GM21528 (cell line): Measurements from ENCODE around the gene NRXN2.

Source experiments
- ATAC-seq: cut with Tn5 transposase; IDR thresholded peaks from one replicate; pipeline ENCODE4 v1.9.1; 2021; ENCODE audit warnings: mild to moderate bottlenecking, moderate library complexity; ENCODE audit not compliant: unreplicated experiment, low FRiP score

Gene NRXN2

DNA sequence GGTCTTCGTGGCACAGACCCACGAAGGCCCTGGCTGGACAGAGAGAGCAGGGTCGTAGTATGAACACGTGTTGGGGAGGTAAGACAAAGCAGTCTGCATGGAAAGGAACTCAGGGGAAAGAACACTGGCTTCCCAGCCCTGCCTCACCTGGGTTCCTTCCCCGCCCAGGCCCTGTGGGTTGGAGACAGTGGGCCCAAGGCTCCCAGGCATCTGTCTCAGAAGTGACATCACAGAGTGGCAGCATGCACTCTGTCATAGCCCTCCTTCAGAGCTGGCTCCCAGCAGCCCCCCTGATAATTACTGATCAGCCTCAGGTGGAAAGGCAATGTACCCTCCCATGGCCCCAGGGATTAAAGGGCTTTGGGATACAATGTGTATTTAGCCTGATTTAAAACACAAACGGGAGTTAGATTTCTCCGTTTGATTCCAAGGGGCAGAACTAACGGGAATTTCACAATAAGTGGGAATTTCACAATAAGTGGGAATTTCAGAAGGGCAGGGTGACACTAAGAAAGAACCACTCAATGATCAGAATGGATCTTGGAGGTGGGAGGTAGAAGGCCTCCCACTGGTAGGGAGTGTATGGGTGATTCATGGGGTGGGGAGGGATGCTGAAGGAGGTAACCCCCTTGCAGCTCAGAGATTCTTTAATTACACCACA is 66.9 kb downstream of the NRXN2 start:
- no peak for ATAC-seq

DNA sequence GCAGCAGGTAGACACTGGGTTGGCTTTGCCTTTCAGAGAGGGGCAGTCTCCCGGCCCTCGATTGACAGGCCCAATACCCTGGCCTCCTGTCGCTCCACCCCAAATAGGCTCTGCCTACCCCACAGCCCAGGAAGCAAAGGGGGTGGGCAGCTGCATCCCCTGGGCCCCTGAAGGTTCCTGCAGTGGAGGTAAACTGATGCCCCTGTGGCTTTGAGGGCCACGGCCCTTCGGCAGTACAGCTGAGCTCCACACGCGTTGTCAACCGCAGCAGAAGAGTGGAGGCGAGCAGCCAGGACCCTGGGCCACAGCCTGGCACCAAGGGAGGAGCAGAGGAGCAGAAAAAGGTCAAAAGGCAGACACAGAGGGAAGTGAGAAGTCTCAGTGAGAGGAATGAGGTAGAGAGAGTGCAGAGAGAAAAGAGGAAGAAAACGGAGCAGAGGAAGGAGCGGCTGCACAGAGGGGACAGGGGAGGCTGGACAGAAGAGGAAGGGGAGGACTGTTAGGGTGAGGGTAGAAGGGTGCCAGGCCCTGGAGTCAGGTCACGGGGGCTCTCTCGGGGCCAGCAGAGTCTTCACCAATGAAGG is 67.9 kb downstream of the NRXN2 start:
- no peak for ATAC-seq

DNA sequence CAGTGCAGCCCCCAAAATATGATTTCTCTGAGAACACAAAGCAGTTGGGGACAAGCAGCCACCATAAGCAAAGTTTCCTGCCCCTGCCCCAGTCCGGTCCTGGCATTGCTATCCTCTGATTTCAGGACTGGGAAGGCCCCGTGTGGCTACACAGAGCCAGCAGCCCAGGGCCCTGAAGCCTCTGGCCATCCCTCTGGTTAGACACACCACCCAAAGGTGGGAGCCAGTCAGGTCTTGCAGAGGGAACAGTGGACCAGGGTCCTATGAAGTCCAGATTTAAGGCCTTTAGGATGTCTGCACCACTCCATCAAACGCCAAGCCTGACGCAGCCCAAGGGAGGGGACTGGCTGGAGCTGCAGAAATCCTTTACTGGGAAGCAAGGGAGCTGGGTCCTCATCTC is 68.6 kb downstream of the NRXN2 start:
- ATAC-seq: no peak

DNA sequence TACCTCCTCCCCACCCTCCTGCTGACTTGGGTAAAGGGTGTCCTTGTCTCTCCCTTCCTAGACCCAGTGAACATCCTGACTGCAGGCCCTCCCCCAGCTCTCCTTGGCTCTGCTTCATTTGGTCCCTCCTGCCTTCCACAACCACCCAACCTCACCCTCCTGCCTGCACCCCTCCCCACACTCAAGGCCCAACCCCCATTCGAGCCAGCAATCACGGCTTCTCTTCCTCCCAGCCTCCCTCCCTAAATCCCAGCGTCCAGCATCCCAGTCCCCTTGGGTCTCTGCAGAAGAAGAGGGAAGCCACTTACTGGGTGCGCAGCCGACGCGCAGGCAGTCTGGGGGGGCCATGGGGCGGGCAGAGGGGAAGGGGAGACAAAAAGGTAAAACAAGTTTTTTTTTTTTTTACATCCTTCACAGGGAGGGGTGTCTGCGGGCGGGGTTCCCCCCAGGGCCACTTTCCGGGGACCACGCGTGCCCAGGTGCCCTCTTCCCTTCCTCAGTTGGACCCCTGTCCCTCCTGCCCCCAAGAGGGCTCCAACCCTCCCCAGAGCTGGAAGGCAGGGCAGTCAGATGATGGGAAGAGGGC is 69.5 kb downstream of the NRXN2 start:
- ATAC-seq: no peak

DNA sequence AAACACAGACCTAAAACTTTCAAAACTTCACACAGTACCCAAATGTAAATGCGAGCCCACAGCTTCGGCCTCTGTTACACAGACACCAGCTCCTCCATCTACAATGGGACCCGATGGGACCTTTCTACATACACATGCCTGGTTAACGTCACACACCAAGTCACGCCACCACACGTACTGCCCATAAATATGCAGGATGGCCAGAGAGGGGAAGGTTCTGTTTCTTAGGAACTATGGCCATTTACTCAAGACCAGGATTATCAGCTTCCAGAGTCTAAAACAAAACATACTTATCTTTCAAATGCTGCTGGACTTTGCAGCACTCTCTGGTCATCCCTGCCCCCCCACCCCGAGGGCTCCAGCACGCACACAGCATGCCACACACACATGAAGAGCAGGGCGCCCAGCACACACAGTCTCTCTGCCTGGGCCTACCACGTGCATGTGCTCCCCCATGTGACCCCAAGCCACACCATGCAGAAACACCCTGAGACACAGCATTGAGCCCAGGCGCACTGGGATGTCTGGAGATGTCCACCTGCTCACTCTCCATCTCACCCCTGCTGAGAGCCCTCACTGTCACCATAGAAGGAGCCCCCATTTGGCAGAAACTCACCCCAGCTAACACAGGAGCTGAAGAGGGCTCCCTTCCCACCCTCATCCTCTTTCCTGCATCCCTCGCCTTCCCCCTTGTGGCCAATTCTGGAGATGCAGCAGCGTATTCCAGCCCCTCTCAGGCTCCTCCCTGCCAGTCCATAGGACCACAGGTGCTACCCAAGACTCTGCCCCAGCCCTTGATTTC is 70.2 kb downstream of the NRXN2 start:
- ATAC-seq: no peak

DNA sequence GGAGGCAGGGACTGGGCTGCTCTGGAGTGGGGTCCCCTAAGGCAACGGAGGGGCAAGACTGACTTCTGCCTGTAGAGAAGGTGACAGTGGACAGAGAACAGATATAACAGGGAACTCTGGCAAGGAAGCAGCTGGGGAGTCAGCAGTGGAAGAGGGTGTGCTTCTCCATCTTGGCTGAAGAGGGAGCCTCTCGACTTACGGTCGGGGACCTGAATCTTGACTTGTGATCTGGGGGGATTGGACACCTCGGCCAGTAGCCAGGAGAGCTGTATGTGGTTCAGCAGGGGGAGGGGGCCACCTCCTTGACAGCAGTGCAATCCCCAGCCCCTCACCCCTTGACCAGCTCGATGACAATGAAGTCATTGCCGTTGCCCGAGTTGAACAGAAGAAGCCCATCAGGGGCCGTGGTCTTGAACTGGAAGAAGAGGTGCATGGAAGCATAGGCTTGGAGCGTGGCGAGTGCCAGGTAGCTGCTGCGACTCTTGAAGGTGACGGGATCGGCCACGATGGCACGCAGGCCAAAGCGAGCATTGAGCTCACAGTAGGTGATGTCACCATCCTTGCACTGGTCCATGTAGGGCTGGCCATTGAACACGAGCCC is 72.0 kb downstream of the NRXN2 start:
- ATAC-seq: no peak

DNA sequence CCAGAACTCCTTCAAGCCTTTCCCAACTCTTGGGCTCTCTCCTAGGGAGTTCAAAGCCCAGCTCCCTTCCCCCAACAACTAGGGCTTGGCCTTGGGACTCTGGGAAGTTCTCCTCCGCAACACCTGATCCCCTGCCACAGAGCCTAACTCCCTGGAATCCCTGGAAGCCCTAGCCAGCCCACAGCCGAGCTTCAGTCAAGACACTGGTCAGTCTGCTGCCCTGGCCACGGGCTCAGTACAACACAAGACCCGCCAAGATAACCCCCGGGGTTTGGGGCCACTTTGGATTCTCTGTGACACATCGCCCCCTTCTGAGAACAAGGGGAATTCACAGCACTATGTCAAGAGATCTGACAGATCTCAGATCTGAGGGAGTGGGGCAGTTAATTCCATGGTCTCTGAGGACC is 73.7 kb downstream of the NRXN2 start:
- ATAC-seq: no peak

DNA sequence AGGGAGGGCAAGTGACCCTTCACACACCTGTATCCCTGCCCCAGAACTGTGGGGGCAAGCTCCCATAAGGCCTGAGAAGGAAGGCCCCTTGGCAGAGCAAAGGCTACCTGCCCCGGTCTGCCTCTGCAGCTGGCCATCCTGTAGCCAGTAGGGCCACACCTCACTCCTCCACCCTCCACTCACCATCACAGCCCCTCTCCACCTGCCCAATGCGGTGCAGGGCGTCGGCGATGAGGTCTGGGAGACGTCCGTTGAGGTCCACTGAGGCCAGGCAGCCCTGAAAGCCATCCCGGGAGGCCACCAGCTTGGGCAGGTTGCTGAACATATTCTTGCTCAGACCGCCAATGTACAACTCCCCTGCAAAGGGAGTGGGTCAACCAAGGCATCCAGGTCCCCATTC is 74.4 kb downstream of the NRXN2 start:
- no peak for ATAC-seq

DNA sequence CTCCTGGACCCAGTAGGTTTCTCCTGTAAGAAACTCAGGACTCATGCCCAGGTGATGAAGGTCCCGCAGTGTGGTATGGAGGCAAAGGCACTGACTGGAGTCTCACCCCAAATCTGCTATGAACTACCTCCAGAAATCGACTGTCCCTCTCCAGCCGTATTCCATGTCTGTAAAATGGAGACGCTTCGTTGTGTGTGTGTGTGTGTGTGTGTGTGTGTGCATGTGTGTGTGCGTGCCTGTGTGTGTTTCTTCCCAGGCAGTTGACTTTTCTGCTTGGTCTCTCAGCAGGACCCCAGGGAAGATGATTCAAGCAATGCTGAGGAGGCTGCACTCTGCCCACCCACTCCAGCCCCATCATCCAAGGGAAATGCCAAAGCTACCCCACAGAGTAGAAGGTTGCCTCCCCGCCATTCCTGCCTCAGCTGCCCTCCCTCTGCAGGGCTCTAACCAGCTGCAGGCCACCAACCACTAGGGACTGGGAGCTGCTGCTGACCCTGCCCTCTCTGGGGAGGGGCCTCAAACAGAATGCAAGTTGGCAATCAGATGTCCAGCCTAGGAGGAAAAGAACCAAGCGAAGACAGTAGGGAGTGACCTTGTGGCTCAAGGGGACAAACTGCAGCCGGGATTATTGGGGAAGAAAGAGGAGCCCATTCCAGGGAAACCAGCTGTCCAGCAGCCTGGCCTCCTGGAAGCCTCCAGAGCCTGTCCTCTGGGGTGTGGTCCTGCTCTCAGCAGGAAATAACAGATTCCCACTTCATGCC is 75.8 kb downstream of the NRXN2 start:
- ATAC-seq: no peak

DNA sequence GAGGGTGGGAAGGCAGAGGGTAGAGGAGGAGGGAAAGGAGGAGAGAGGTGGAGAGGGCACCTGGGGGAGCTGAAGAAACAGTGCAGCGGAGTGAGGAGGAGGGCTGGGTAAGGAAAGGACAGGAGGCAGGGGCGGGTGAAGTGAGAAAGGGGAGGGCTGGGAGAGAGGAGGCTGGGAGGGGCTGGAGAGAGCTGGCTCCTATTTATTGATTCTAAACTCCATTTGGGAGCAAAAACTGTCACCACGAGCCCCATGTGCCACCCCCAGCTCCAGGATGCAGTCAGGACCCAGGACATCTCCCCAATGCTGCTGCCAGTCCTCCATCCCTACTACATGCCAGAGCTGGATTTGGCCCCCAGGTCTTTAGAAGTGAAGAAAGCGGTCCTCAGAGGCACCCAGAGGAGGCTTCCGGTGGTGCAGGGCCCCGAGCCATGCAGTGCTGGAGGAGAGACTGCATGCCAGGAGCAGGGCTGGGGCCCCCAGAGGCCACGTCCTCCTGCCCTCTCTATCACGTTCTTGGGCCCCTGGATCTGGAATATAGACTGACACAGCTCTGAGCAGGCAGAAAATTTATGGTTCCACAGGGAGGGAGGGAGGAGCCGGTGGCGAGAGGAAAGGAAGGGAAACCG is 78.2 kb downstream of the NRXN2 start:
- ATAC-seq: no peak

DNA sequence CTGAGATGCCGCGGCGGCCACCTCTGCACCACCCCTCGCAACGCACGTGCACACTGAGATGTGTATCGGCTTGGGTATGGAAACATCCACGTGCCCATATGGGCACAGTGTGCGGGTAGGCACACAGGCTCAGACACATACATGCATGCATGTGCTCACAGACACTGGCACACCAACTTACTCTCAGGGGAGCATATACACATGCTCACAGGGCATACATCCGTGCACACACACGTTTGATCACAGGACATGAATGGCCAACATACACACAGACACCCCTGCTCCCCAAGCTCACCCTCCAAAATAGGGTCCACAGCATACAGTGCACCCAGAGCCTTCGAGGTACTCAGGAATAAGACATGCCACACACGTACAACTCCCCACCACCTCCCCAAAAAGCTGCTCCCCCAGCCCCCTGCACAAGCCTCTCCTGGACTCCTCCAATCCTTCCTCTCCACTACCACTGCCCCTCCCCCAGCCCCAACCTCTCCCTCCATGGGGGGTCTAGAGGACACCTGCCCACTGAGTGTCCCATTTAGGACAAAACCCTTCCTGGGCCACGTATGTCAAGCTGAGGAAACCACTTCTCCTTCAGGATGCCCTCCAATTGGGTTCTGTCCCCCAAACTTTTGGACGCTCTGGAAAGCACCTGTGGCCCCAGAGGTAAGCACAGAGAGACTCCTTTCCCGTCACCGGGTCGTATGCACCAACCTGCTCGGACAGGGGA is 78.9 kb downstream of the NRXN2 start:
- ATAC-seq: no peak

DNA sequence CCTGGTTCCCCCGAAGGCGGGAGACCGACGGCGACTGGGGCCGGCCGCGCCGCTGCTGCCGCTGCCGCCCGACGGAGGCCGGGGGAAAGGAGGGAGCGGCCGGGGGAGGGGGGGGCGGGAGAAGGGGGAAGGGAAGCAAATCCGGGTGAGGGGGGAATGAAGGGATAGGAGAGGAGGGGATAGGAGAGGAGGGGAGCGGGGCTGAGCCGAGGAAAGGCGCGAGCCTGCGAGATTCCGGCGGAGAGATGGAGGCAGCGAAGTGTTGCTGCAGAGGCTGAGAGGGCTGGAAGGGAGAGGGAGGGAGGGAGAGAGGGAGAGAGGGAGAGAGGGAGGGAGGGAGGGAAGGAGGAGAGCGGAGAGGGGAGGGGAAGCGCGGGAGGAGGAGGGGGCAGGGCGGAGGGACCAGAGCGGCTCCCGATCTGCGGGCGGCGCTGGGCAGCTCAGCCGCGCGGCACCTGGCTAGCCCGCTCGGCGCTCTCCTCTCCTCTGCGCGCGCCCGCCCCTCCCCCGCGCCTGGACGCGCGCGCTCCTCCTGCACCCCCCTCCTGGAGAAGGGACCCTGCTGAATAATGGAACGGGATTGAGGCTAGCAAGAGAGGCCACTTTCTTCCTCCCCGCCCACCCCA is 79.6 kb downstream of the NRXN2 start:
- no peak for ATAC-seq

DNA sequence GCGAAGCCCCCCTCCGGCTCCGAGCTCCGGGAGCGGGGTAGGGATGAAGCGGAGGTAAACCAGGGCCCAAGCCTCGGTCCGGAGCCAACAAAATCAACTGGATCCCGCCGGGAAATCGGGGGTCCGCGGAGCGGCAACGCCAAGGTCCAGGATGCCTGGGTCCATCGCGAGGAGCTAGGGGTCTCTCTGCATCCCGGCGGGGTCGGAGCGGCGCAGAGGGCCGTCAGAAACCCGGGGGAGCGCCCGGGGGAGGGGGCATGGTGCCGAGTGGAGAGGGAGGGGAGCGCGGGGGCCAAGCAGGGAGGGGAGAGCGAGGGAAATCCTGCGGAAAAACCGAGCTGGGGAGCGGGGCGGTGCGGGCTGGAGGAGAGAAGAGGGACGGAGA is 80.1 kb downstream of the NRXN2 start:
- no peak for ATAC-seq

DNA sequence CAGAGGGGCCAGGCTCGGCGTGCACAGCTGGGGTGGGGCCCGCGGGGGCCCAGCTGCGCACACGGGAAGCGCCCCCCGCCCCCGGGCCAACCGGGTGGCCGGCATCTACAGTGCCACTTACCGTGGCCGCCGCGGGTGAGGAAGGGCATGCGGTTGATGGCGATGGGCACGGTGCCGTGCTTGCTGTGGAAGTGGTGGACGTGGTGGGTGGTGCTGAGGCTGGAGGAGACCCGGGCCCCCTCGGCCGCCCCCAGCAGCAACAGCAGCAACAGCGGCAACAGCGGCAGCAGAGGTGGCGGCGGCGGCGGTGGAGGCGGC is 80.6 kb downstream of the NRXN2 start:
- no peak for ATAC-seq

DNA sequence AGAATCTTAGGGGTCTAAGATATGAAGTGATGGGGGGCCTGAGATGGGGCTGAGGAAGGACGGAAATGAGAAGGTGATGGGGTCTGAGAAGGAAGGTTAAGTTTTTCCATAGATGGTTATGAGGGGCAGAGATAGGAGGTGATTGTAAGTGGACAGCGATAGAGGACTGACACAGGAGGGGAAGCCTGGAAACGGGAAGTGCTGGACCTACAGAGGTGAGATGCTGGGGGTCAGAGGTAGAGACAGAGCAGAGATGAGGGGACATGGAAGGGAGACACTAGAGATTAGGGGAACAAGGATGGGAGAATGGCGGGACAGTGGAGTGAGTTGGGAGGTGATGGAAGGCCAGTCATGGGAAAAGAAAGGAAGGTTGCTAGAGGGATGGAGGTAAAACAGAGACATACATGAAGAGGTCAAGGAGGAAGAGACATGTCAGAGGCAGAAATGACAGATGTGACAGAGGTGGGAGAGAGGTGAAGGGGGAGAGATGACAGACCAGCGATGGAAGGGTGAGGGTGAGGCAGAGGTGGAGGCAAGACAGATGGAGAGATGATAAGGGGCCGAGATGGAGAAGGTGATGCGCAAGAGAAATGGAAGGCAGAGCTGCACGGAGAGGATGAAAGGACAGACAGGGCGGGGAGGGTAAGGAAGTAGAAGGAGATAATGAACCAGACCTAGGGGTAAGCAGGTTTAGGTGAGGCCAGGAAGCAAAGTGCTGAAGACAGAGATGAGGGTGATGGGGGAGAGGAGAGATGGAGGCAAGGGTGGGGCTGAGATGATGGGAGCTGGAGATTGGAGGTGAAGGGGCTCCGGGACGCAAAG is 81.2 kb downstream of the NRXN2 start:
- ATAC-seq: no peak

DNA sequence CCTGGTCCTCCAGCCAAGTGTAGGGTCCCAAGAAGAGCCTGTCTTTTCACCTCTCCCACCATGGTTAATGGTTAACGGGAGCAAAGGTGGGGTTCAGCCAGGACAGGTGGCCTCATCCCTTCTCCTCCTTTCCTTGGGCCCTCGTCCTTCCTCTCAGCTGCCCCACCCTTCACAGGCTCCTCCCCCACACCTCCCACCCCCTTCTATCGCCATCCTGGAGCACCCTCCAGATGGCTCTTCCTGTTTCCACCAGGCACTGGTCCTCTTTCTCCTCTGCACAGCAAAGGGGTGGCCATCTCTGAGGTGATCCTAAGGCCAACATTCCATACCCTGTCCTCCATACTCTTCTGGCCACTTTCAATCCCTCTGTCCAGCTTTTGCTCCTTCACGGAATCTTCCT is 83.1 kb downstream of the NRXN2 start:
- no peak for ATAC-seq

DNA sequence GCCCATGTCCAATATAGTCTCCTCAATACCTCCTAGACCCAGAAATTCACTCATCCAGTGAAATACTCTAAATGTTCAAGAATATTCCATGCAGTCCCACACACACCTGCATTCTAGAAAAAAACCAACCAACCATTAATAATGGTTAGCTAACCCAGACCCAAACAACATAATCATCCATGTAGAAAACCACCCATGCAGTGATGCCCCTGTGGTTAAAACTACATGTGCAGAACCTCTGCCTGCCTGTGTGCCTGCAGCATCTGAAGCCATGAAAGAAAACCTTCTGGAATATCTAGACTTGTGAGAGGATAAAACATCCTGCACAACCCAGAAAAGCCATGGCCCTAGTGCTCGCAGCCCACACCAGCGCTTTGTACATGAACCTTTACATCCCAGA is 84.2 kb downstream of the NRXN2 start:
- no peak for ATAC-seq

DNA sequence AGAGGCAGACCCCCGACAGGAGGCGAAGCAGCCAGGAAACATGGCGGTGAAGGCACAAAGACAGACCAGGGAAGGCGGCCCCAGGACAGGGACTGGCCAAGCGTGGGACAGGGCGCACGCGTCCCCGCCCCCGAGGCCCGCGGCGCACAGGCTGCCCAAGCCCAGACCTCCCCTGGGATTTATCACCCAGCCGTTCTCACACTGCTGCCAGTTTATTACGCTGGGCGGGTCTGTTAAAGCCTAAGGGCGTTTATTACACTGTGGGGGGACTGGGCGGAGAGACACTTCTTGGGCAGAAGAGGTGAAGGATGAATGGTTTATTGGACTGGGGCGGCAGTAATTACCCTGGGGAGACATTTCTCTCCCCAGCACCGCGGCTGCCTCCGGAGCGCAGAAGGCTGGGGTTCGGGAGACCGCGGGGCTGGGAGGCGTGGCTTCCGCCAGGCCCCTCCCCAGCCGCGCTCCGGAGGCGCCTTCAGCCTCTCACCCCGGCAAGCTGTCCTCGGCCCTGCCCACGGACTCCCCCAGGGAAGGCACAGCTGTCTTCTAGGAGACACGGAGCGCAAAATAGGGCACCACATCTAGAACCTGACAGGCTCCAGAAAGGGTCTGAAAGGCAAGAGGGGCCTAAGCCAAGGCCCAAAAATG is 84.9 kb downstream of the NRXN2 start:
- no peak for ATAC-seq
